Embryonic facial prominence (tissue), 1 donor: ENCODE measurements around the gene TOR1B.
A peak's percentile ranks its signal among the peaks of the same experiment; 100 is the strongest.
"Not testable (repeated sequence)": the region's sequence is repeated elsewhere in the genome, so short reads cannot be mapped to it uniquely, and the experiment has no call there.

ENCODE experiments used
- DNase-seq: peaks from one replicate; pipeline ENCODE4 v3.0.0-alpha.2; 2016; ENCODE audit errors: extremely low spot score

Gene TOR1B

DNA sequence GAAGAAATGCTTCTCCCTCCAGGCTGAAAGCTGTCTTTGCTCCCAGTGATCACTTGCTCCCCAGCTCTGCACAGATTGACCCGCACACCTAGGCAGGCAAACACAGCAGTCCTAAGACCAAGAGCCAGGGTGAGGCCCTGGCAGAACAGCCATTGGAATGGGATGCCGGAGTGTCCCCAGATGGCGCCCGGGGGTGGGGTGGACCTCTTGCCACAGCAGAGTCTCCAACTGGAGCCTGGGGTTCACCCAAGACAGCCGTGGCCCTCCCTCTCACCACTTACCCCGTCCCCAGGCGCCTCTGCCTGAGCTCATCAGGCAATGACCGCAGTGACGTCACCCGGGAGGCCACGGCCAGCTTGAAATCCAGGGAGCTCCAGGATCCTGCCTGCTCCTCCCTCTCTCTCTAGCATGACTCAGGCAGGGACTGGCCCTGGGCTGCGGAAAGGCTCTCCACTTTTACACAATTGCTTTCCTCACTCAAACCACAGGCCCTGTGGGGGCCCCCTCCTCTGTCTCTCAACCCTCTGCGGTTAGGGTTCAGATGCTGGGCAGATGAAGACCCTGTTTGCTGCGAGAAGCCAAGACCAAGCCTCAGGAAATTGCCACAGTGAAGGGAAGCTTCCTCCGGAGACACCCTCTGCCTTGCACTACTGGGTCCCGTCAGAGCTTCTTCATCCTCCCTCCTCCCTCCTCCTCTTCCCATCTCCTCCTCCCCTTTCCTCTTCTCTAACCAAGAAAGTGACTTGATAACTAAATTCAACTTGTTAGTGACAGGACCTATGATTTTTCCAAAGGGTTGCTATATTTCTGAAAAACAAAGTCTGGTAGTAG, 25.8 kb upstream of the TOR1B start:
- peak; percentile 78 for DNase-seq

DNA sequence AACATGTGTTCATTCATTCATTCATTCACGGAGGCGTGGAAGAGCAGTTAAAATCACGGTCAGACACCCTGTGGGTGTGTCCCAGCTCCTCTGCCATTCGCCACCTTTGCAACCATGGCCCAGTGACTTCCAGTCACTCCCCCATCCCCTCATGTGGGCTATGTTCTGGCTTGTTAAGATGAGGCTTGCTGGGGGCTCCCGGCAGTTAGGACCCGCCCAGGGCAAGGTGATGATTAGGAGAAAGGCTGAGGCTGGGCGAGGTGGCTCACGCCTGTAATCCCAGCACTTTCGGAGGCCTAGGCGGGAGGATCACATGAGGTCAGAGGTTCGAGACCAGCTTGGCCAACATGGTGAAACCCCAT, 25.2 kb upstream of the TOR1B start:
- DNase-seq = no peak

DNA sequence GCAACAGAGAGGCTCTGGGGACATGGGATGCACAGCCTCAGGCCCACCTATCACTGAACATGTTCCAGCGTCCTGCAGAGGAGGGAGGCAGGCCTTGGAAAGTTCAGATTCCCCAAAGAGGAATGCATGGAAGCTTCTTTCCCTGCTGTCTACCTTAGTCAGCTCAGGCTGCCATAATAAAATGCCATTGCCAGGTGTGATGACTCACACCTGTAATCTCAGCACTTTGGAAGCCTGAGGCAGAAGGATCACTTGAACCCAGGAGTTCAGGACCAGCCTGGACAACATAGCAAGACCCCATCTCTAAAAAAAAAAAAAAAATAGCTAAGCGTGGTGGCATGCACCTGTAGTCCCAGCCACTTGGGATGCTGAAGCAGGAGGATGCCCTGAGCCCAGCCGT, 24.5 kb upstream of the TOR1B start:
- no peak for DNase-seq

DNA sequence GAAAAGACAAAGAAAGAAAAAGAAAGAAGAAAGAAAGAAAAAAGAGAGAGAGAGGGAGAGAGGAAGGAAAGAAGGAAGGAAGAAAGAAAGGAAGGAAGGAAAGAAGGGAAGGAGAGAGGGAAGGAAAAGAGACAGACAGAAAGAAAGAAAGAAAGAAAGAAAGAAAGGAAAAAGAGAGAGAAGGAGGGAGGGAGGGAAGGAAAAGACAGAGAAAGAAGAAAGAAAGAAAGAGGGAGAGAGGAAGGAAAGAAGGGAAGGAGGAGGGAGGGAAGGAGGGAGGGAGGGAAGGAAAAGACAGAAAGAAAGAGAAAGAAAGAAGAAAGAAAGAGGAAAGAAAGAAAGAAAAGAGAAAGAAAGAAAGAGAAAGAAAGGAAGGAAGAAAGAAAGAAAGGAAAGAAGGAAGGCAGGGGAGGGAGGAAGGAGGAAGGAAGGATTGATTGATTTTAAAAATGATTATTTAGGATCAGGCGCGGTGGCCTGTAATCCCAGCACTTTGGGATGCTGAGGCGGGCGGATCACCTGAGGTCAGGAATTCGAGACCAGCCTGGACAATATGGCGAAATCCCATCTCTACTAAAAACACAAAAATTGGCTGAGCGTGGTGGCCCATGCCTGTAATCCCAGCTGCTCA, 23.3 kb upstream of the TOR1B start:
- no peak for DNase-seq

DNA sequence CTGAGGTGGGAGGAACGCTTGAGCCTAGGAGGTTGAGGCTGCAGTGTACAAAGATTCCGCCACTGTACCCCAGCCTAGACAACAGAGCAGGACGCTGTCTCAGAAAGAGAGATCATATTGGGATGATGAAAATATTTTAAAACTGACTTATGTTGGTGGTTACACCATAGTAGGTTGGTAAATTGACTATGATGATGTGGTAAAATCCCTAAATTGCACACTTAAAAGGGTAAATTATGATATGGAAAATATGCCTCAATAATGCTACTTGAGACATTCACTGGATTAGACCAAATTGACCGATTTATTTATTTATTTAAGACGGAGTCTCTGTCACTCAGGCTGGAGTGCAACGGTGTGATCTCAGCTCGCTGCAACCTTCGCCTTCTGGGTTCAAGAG, 21.9 kb upstream of the TOR1B start:
- DNase-seq = no peak

DNA sequence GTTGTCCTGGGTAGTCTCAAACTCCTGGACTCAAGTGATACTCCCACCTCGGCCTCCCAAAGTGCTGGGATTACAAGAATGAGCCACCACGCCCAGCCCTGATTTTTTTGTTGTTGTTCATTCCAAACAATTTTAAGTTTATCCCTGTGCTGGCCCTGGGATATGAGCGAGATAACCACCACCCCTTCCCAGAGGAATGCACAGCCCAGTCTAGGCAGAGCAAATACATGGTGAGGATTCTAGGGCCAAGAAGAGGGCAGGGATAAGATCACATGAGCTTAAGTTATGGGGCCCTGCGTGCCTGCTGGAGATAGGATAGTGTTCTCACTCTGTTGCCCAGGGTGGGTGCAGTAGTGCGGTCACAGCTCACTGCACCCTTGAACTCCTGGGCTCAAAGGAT, 21.0 kb upstream of the TOR1B start:
- no peak for DNase-seq

DNA sequence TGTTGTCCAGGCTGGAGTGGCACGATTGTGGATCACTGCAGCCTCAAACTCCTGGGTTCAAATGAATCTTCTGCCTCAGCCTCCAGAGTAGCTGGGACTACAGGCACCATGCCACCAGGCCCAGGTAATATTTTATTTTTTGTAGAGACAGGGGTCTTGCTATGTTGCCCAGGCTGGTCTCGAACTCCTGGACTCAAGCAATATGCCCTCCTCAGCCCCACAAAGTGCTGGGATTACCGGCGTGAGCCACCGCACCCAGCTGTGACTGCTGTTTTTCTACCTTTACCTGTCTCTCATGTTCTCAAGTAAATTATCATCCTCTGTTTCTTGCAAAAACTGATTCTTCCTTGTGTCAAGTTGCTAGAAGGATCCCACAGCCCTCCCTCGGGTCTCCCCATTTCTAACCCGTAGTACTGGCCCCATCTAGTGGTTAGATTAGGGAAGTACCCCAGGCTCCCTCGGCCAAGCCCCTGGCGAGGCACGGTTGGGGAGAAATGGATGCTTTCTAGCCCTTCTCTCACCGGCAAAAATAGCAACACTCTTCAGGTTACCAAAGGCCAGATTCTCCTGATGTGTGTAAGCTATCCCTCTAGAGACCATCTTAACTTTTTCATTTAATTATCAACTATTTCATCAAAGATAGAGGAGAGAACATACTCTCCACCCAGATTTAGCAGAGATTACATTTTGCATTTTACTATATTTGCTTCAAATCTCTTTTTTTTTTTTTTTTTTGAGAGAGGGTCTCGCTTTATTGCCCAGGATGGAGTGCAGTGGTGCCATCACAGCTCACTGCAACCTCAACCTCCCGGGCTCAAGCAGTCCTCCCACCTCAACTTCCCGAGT, 19.2 kb upstream of the TOR1B start:
- DNase-seq = peak; percentile 73

DNA sequence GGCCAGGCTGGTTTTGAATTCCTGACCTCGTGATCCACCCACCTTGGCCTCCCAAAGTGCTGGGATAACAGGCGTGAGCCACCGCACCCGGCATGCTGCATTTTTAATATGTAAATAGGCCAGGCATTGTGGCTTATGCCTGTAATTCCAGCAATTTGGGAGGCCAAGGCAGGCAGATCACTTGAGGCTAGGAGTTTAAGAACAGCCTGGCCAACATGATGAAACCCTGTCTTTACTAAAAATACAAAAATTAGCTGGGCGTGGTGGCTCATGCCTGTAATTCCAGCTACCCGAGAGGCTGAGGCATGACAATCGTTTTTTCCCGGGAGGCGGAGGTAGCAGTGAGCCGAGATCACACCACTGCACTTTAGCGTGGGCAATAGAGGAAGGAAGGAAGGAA, 18.0 kb upstream of the TOR1B start:
- DNase-seq = not testable (repeated sequence)

DNA sequence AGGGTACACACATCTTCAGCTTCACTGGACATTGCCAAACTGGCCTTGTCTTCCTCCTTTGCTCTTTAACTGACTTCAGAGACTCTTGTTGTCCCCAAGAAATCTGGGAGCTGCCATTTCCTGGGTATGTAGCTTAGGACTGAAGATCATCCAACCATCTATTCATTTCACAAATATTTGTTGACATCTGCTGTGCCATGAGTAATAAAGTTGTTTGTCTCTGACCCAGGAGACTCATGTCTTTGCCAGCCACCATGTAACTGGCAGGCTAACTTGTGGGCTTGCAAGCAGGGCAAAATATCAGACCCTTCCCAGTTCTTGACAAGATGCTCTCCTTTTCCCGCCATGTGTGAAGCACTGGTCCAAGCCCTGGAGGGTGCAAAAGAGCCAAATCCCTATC, 17.1 kb upstream of the TOR1B start:
- DNase-seq = no peak

DNA sequence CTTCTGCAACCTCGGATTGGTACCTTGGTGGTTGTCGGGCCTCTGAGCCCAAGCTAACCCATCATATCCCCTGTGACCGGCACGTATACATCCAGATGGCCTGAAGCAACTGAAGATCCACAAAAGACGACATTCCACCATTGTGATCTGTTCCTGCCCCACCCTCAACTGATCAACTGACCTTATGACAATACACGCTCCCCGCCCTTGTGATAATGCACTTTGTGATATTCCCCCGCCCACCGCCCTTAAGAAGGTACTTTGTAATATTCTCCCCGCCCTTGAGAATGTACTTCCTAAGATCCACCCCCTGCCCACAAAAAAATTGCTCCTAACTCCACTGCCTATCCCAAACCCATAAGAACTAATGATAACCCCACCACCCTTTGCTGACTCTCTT, 16.5 kb upstream of the TOR1B start:
- DNase-seq = no peak

DNA sequence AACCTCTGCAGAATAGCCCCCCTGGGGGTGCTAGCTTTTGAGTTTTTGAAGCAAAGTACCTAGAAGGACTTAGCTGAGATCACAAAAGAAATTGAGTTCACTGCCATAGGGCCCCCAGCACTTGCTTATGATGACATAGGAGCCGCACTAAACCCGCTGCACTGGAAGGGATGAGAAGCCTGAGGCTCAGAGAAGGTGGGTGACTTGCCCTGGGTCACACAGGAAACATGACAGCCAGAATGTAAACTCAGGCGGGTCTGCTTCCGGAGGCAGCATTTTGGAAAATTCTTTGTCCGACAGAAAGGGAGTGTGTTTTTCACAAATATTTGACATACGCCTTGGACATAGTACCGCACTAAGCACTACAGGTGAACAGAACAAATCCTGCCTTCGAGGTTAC, 8.4 kb upstream of the TOR1B start:
- no peak for DNase-seq

DNA sequence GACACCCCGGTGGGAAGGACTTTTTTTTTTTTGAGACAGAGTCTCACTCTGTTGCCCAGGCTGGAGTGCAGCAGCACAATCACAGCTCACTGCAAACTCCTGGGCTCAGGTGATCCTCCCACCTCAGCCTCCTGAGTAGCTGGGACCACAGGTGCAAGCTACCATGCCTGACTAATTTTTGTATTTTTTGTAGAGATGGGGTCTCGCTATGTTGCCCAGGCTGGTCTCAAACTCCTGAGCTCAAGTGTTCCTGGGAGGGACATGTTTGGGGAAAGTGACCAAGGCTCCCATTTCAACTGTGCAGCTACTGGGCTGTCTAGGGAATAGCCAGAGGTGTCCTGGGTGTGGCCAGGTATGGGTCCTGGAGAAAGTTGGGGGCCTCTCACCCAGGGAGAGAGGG, 7.0 kb upstream of the TOR1B start:
- not testable (repeated sequence) for DNase-seq

DNA sequence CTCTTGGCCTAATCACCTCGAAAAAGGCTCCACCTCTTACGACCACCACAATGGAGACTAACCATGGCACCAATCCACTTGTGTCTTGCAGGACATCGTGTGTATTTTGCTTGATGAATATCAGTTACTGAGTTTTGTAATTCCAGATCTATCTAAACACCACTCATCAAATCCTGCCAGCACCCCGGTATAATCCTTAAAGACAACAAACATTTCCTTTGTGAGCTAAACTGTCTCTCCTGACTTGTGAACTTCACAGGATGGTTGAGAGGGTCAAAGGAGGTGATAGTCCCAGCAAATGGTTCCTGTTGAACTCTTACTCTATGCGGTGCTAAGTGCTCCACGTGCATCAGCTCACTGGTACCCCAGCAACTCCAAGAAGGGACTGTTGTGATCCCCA, 4.0 kb upstream of the TOR1B start:
- no peak for DNase-seq

DNA sequence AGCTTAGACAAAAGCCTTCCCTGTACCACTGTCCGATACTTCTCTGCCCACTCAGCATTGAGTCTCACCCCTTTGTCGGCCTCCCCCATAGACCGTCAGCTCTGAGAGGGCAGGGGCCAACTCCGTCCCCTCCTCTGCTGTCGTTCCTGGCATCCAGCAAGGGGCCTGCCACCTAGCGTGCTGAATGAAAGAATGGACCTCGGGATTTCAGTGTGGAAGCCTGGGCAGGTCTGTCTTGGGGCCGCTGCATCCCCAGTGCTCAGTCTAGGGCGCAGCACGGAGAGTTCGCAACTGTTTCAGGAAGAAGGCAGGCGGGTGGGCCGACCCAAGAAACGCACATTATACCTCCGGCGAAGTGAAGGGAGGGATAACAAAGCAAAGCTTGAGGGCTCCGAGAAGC, 1.5 kb upstream of the TOR1B start:
- DNase-seq = no peak

DNA sequence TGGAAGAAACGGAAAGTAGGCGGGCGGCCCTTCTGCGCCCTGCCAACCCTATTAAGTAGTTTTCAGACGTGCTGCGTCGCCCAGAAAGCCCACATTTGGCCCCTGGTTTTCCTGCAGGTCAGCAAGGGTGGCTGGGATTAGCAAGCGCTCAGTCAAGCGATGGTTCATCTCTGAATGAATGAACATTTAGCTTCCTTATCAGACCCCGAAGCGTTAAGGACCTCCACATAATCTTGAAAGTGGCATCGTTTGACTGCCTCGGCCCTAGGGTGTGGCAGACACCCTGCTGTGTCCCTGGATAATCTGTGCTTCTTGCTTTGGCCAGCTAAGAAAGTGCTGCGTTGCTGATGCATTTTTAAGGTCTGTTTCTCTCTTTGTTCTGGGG, 684 bp downstream of the TOR1B start:
- DNase-seq = no peak

DNA sequence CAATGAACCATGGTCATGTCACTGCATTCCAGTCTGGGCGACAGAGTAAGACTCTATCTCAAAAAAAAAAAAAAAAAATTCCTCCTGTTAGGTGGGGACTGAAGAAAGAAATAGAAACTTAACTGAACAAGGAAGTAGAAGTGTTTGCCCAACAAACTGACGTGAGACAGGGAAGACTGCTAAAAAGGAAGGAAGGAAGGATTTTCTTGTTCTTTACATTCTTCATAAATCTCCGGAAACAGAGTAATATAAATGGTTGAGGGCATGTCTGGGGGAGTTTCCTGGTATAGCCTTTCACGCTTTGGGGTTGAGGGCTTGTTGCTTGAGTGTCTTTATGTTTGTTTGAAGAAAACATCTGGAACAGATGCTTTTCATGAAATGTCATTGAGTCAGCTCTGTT, 3.1 kb downstream of the TOR1B start:
- DNase-seq = no peak

DNA sequence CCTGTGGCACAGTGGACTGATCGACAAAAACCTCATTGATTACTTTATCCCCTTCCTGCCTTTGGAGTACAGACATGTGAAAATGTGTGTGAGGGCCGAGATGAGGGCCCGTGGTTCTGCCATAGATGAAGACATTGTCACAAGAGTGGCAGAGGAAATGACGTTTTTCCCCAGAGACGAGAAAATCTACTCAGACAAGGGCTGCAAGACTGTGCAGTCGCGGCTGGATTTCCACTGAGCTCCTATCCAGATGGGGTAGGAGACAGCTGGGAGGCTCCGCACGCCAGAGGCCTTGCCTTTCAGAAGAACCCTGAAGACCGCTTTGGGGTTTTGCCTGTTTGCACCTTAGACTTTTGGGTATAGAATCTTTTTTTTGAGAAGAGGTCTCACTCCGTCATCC, 6.4 kb downstream of the TOR1B start:
- no peak for DNase-seq

DNA sequence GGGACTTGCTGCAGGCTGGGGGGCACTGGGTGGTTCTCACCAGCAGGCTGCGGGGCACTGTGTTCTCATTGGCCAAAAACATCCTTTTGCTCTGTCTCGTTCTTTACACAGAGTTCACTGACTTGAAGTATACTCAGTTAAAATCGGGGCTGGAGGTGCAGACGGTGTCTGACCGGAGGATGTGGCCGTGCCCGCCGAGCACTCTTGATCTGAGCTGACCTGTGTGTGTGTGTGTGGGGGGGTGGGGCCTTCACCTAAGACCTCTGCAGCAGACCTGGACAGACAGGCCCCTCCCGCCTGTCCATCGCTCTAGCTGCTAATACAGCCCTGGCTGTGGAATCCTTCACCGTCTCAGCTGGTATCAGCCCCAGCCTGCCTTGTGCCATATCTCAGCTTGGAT, 7.1 kb downstream of the TOR1B start:
- no peak for DNase-seq

DNA sequence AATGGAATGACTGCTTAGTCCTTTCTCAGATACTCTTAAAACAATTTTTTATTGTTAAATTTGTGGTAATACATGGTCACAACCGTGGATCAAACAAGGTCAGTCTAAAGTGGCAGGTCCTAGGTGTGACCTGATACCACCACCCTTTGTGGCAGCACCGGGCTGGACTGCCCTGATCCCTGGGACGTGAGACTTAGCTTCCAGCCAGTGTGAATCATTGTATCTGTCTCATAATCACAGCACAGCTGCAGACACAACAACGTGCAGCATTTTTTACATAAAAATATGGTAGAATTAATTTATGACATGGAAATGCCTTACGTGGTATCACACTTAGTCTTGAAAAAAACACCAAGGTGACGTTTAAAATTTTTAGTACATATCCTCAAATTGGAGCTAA, 7.8 kb downstream of the TOR1B start:
- DNase-seq = no peak

DNA sequence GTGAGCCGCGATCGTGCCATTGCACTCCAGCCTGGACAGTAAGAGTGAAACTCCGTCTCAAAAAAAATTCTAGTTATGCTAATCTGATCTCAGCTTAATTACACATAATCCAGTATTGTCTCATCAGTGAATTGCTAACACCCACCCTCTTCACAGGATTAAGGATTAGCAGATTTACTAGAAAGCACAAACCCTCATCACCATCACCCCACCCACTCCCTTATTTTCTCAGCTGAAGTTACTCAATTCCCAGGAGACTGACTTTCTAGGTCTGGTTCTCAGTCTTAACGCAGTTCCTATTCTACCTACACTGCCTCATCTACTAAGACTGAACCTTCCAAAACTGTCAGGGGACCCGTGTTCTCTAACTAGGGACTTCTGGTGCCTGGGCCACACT, 9.0 kb downstream of the TOR1B start:
- no peak for DNase-seq

DNA sequence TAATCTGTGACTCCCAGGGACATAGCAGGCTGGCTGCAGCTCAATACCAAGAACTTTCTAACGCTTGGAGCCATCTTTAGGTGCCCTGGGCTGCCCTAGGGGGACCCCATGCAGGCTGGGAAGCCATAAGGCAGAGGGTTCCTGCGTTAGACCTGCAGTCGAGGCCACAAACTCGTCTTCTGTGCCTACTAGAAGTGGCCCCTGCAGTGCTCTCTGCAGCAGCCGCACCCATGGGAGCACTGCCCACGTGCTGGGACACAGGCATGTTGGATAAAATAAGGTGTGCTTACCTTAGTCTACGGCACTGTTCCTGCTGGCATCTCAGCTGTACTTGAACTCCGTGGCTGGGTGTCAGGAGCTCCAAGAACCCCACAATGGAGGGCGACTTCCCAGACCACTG, 9.4 kb downstream of the TOR1B start:
- DNase-seq = no peak

DNA sequence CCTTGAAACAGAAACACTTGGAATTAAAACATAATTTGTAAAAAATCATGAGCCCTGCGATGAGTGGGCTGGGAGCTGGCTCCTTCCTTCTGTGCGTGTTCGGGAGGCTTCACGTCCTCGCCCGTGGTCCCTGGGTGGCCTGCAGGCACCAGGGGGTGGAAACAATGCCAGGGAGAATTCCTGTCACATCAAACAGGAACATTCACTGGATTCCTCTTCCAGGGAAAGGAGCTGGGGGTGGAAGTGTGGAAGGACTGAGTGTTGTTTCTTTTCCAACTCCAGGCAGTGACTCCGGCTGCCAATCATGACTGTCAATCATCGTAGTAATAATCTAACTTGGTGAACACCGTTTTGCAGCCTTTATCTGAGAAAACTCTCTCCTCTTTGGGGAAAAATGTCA, 10.7 kb downstream of the TOR1B start:
- no peak for DNase-seq
